Breast epithelium (tissue), 4 donors: ENCODE measurements around the gene AGGF1. TPM values are rescaled to one million over a fixed set of nuclear protein-coding genes. Genes with fewer than 3 reads are reported as not detected.

ENCODE experiments used
- DNase-seq, 2 donors: peaks; one replicate each; pipeline ENCODE4 v3.0.0-alpha.2; 2019; ENCODE audit warnings: low spot score in 2 of 2
- H3K27ac ChIP-seq, 2 donors: fragments of 200-600 bp; sonication (generic) in 1 of 2; one replicate each; pipeline ENCODE4 v1.5.1; 2016 to 2019; ENCODE audit warnings: mild to moderate bottlenecking in 1 of 2
- H3K27me3 ChIP-seq, 2 donors: fragments of 200-600 bp; sonication (generic) in 1 of 2; one replicate each; pipeline versions ENCODE4 v1.5.1 to v1.6.0; 2017 to 2019; ENCODE audit warnings: control low read depth in 1 of 2, mild to moderate bottlenecking in 1 of 2
- H3K36me3 ChIP-seq: fragments of 200-600 bp; one replicate; pipeline ENCODE4 v1.5.1; 2019
- H3K4me1 ChIP-seq, 2 donors: fragments of 200-600 bp; sonication (generic); one replicate each; pipeline ENCODE4 v1.5.1; 2016 to 2019; ENCODE audit warnings: control low read depth in 1 of 2
- H3K4me3 ChIP-seq, 3 donors: fragments of 200-600 bp; sonication (generic); 1 replicate in 2 of 3; 2 replicates in 1 of 3; pipeline ENCODE4 v1.5.1; 2016 to 2019; ENCODE audit warnings: mild to moderate bottlenecking in 3 of 3, moderate library complexity in 2 of 3
- H3K9me3 ChIP-seq, 2 donors: fragments of 200-600 bp; sonication (generic) in 1 of 2; one replicate each; pipeline ENCODE4 v1.5.1; 2016 to 2019; ENCODE audit warnings: control low read depth in 1 of 2
- CTCF ChIP-seq, 3 donors: fragments of 450-650 bp; IDR thresholded peaks; one replicate each; pipeline ENCODE4 v1.5.1; 2016 to 2017; ENCODE audit warnings: antibody characterized with exemption in 3 of 3, mild to moderate bottlenecking in 3 of 3, moderate library complexity in 3 of 3
- POLR2A ChIP-seq: fragments of 450-650 bp; IDR thresholded peaks from one replicate; pipeline ENCODE4 v1.6.1; 2016; ENCODE audit warnings: antibody characterized with exemption, mild to moderate bottlenecking, moderate library complexity
- POLR2AphosphoS5 ChIP-seq, 3 donors: sonication (generic); formaldehyde crosslinking; IDR thresholded peaks; one replicate each; pipeline ENCODE4 v1.6.1; 2017; ENCODE audit warnings: antibody characterized with exemption in 3 of 3
- intact Hi-C: fragments of 100-400 bp; cut with DNase I; formaldehyde crosslinking; loops from one replicate; pipeline ENCODE4 v1.15.1; 2023; ENCODE audit warnings: low total_unique reads
- total RNA-seq, 3 donors: library from RNA; depleted of rRNA; stranded (reverse); fragments of >200 nt; gene quantifications; one replicate each; pipeline ENCODE4 v1.1.0, GENCODE V29; 2016

Gene AGGF1
- total RNA-seq, 3 donors from 2014 or later = 19.3 to 25.6 (median 25.6) TPM

GRCh38 chr5:77028631-77029375 is 1.4 kb upstream of the AGGF1 start:
- intact Hi-C loops = no loop called here
- TF ChIP-seq POLR2A (no peak), POLR2AphosphoS5 (IDR thresholded peaks at IDR 0.05) (no peak), CTCF (IDR thresholded peaks at IDR 0.05) (no peak)
- H3K27me3 ChIP-seq = no peaks in the 10 kb centered on the region
- H3K9me3 ChIP-seq = no peaks in the 10 kb centered on the region
- H3K4me3 ChIP-seq = no peak overlapping the region
- no peak for DNase-seq
- H3K27ac ChIP-seq = no peak overlapping the region
- no peaks in the 10 kb centered on the region for H3K36me3 ChIP-seq
- no peaks in the 10 kb centered on the region for H3K4me1 ChIP-seq

- TF ChIP-seq POLR2A (no peak), CTCF (IDR thresholded peaks at IDR 0.05) (no peak), POLR2AphosphoS5 (IDR thresholded peaks at IDR 0.05) (no peak)
- Histone ChIP-seq H3K27me3 (no peaks in the 10 kb centered on the region), H3K36me3 (no peaks in the 10 kb centered on the region), H3K9me3 (no peaks in the 10 kb centered on the region), H3K27ac (peak overlapping the region in 1 of 2 donors; percentile 87), H3K4me3 (peak overlapping the region; percentile 94 to 97 (median 95)), H3K4me1 (no peaks in the 10 kb centered on the region)
- intact Hi-C loops = no loop called here
- DNase-seq = no peak
Observed at GRCh38 chr5:77029376-77029885, 773 bp upstream of the AGGF1 start.

DNA sequence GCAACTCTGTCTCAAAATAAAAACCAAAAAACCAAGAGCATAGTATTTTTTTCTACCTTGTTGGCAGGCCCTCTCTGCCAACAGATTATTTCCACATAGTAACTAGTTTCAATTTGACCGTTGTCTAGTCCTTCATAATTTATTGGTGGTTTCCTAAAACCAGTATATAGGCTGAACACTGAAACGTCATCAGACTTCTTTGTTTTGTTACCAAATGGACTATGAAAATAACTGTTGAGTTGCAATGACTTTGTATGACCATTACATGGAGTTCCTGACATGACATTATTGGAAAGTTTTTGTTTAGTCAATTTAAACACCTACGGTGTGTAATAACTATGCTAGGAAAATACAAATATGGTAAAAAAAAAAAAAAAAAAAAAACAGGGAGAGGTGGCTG is 1.7 kb downstream of the AGGF1 start:
- Histone ChIP-seq H3K27ac (no peak overlapping the region), H3K36me3 (no peaks in the 10 kb centered on the region), H3K27me3 (no peaks in the 10 kb centered on the region), H3K9me3 (no peaks in the 10 kb centered on the region), H3K4me3 (peak overlapping the region in 2 of 3 donors; percentile 94 to 95), H3K4me1 (no peaks in the 10 kb centered on the region)
- TF ChIP-seq POLR2AphosphoS5 (IDR thresholded peaks at IDR 0.05) (no peak), CTCF (IDR thresholded peaks at IDR 0.05) (no peak), POLR2A (no peak)
- intact Hi-C loops = no loop called here
- no peak for DNase-seq

GRCh38 chr5:77032635-77033034 is 2.4 kb downstream of the AGGF1 start:
- intact Hi-C loops = no loop called here
- TF ChIP-seq POLR2AphosphoS5 (IDR thresholded peaks at IDR 0.05) (no peak), POLR2A (no peak), CTCF (IDR thresholded peaks at IDR 0.05) (no peak)
- no peak overlapping the region for H3K27ac ChIP-seq
- no peaks in the 10 kb centered on the region for H3K36me3 ChIP-seq
- H3K4me3 ChIP-seq = no peak overlapping the region
- H3K27me3 ChIP-seq = no peaks in the 10 kb centered on the region
- no peaks in the 10 kb centered on the region for H3K9me3 ChIP-seq
- no peaks in the 10 kb centered on the region for H3K4me1 ChIP-seq
- DNase-seq = no peak

GRCh38 chr5:77033338-77033737 is 3.1 kb downstream of the AGGF1 start:
- no peaks in the 10 kb centered on the region for H3K27me3 ChIP-seq
- no peak overlapping the region for H3K27ac ChIP-seq
- TF ChIP-seq CTCF (IDR thresholded peaks at IDR 0.05) (no peak), POLR2A (no peak), POLR2AphosphoS5 (IDR thresholded peaks at IDR 0.05) (no peak)
- intact Hi-C loops = no loop called here
- H3K9me3 ChIP-seq = no peaks in the 10 kb centered on the region
- DNase-seq = no peak
- H3K4me1 ChIP-seq = no peaks in the 10 kb centered on the region
- H3K36me3 ChIP-seq = no peaks in the 10 kb centered on the region
- no peak overlapping the region for H3K4me3 ChIP-seq
